Measurements from ENCODE around the gene RNF123.

The RNF123 gene

DNA sequence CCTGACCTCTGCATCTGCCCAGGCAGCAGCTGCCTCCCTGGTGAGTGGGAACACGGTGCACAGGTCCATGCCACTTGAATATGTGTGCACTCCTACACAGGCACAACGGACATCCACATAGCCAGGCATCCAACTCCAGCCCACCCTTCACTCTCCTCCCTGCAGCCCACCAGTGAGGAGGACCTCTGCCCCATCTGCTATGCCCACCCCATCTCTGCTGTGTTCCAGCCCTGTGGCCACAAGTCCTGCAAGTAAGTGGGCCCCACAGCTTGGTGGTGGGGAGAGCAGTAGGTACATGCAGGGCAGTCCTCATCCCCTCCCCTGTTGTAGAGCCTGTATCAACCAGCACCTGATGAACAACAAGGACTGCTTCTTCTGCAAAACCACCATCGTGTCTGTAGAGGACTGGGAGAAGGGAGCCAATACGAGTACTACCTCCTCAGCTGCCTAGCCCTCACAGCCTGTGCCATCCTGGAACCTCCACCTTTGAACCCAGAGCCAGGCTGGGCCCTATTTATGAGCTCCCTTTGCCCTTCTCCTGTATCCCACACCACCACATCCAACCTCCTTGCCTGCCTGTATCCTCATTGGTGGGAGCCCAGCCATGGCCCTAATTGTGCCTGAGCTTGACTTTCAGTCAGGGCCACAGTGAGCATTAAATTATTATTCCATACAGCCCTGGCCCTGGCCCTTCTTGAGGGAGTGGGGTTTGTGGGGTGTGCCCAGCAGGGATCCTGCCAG is 31.7 kb downstream of the RNF123 start:
- Histone ChIP-seq H2AFZ (ENCODE audit: low read length) (no peak overlapping the region), H3K9ac (ENCODE audit: low read depth, low read length, poor library complexity, severe bottlenecking) (no peak overlapping the region), H3K4me3 (ENCODE audit: low read length, poor library complexity, severe bottlenecking) (no peak overlapping the region), H3K9me2 (replicated peaks; ENCODE audit: low read depth, low read length) (no peaks in the 10 kb centered on the region), H3K36me3 (ENCODE audit: insufficient read depth, low read length) (peaks cover 12% of the 10 kb centered on the region; the same call in 1 of the 2 replicates), H3K79me2 (ENCODE audit: insufficient read depth, low read length) (peaks cover 19% of the 10 kb centered on the region), H3F3A (ENCODE audit: low read depth) (no peaks in the 10 kb centered on the region), H3K4me2 (ENCODE audit: low read depth, low read length, poor library complexity, severe bottlenecking) (no peak overlapping the region), H3K4me1 (ENCODE audit: insufficient read depth, low read length, poor library complexity, severe bottlenecking) (peaks cover 17% of the 10 kb centered on the region), H3K9me3 (ENCODE audit: insufficient read depth, low read depth, low read length) (no peaks in the 10 kb centered on the region), H4K20me1 (ENCODE audit: insufficient read depth, low read length, poor library complexity, severe bottlenecking) (peaks cover 14% of the 10 kb centered on the region), H3K27me3 (ENCODE audit: insufficient read depth, low read length, poor library complexity, severe bottlenecking) (no peaks in the 10 kb centered on the region)
- TF ChIP-seq, protein P1, sequence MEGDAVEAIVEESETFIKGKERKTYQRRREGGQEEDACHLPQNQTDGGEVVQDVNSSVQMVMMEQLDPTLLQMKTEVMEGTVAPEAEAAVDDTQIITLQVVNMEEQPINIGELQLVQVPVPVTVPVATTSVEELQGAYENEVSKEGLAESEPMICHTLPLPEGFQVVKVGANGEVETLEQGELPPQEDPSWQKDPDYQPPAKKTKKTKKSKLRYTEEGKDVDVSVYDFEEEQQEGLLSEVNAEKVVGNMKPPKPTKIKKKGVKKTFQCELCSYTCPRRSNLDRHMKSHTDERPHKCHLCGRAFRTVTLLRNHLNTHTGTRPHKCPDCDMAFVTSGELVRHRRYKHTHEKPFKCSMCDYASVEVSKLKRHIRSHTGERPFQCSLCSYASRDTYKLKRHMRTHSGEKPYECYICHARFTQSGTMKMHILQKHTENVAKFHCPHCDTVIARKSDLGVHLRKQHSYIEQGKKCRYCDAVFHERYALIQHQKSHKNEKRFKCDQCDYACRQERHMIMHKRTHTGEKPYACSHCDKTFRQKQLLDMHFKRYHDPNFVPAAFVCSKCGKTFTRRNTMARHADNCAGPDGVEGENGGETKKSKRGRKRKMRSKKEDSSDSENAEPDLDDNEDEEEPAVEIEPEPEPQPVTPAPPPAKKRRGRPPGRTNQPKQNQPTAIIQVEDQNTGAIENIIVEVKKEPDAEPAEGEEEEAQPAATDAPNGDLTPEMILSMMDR (conservative IDR thresholded peaks at IDR 0.05; ENCODE audit: low read length), result no peak
- TF ChIP-seq EZH2phosphoT487 (IDR thresholded peaks at IDR 0.05; ENCODE audit: borderline replicate concordance), result no peak

DNA sequence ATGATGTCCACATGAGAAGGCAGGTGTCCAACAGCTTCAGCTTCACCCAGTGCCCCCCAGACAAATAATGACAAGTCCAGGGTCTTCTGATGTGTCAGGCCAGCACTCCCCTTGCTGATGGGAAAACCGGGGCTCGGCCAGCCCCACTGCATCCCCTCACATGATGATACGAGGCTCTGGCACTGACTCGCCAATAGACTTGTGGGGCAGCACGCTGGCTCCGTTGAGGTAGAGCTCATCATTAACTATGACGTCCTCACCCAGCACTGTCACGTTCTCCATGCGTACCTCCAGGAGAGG is 32.2 kb downstream of the RNF123 start:
- H3K4me1 ChIP-seq (ENCODE audit: insufficient read depth, low read length, poor library complexity, severe bottlenecking), result peaks cover 17% of the 10 kb centered on the region
- H2AFZ ChIP-seq (ENCODE audit: low read length), result no peak overlapping the region
- no peaks in the 10 kb centered on the region for H3K9me3 ChIP-seq (ENCODE audit: insufficient read depth, low read depth, low read length)
- H3F3A ChIP-seq (ENCODE audit: low read depth), result no peaks in the 10 kb centered on the region
- no peaks in the 10 kb centered on the region for H3K9me2 ChIP-seq (replicated peaks; ENCODE audit: low read depth, low read length)
- H3K4me2 ChIP-seq (ENCODE audit: low read depth, low read length, poor library complexity, severe bottlenecking), result no peak overlapping the region
- peaks cover 19% of the 10 kb centered on the region for H3K79me2 ChIP-seq (ENCODE audit: insufficient read depth, low read length)
- no peaks in the 10 kb centered on the region for H3K27me3 ChIP-seq (ENCODE audit: insufficient read depth, low read length, poor library complexity, severe bottlenecking)
- no peak for TF ChIP-seq EZH2phosphoT487 (IDR thresholded peaks at IDR 0.05; ENCODE audit: borderline replicate concordance)
- TF ChIP-seq, protein P1 (conservative IDR thresholded peaks at IDR 0.05; ENCODE audit: low read length), result no peak
- H3K36me3 ChIP-seq (ENCODE audit: insufficient read depth, low read length), result peaks cover 12% of the 10 kb centered on the region; the same call in 1 of the 2 replicates
- peaks cover 14% of the 10 kb centered on the region for H4K20me1 ChIP-seq (ENCODE audit: insufficient read depth, low read length, poor library complexity, severe bottlenecking)
- H3K9ac ChIP-seq (ENCODE audit: low read depth, low read length, poor library complexity, severe bottlenecking), result no peak overlapping the region
- no peak overlapping the region for H3K4me3 ChIP-seq (ENCODE audit: low read length, poor library complexity, severe bottlenecking)

DNA sequence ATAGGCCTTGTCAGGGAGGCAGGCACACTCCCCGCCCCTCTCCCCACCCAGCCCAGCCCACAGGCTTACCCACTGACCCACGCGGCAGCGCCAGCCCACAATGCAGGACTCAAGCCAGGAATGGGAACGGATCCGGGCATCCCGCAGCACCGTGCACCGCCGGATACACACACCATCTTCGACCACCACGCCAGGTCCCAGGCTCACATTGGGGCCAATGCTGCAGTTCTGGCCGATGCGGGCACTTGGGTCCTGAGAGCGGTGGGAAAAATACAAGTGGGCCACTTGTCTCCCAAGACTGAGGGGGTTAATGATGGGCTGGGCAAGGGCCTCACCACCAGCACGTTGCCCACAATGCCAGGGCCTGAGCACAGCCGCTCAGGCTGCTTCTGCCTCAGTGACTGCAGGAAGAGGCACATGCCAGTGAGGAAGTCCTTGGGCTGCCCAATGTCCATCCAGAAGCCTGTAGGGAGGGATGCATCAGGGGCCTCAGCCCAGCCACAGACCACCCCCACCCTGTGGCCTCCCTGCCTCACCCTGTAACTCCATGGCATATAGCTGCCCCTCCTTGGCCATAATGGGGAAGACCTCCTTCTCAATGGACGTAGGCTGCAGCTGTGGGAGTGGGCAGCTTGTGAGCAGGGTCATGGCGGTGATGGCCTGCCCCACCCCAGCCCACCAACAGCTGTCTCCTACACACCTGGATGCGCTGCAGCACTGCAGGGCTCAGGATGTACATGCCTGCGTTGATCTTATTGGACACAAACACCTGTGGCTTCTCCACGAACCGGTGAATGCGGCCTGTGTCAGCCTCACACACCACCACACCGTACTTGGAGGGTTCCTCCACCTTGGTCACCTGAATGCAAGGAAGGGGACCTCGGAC is 32.8 kb downstream of the RNF123 start:
- no peak overlapping the region for H2AFZ ChIP-seq (ENCODE audit: low read length)
- H4K20me1 ChIP-seq (ENCODE audit: insufficient read depth, low read length, poor library complexity, severe bottlenecking), result peaks cover 14% of the 10 kb centered on the region
- H3K9ac ChIP-seq (ENCODE audit: low read depth, low read length, poor library complexity, severe bottlenecking), result peak overlapping the region; percentile 95
- H3K36me3 ChIP-seq (ENCODE audit: insufficient read depth, low read length), result peaks cover 18% of the 10 kb centered on the region; the same call in 1 of the 2 replicates
- peak overlapping the region; percentile 89 for H3K4me3 ChIP-seq (ENCODE audit: low read length, poor library complexity, severe bottlenecking)
- peak overlapping the region; percentile 88 for H3K4me2 ChIP-seq (ENCODE audit: low read depth, low read length, poor library complexity, severe bottlenecking)
- no peaks in the 10 kb centered on the region for H3K27me3 ChIP-seq (ENCODE audit: insufficient read depth, low read length, poor library complexity, severe bottlenecking)
- no peaks in the 10 kb centered on the region for H3K9me3 ChIP-seq (ENCODE audit: insufficient read depth, low read depth, low read length)
- TF ChIP-seq, protein P1 (conservative IDR thresholded peaks at IDR 0.05; ENCODE audit: low read length), result no peak
- TF ChIP-seq EZH2phosphoT487 (IDR thresholded peaks at IDR 0.05; ENCODE audit: borderline replicate concordance), result no peak
- no peaks in the 10 kb centered on the region for H3F3A ChIP-seq (ENCODE audit: low read depth)
- no peaks in the 10 kb centered on the region for H3K9me2 ChIP-seq (replicated peaks; ENCODE audit: low read depth, low read length)
- H3K79me2 ChIP-seq (ENCODE audit: insufficient read depth, low read length), result peaks cover 19% of the 10 kb centered on the region
- peaks cover 17% of the 10 kb centered on the region for H3K4me1 ChIP-seq (ENCODE audit: insufficient read depth, low read length, poor library complexity, severe bottlenecking)
